GM21576 (cell line): ENCODE measurements around the gene WDR88.
"Not testable (repeated sequence)": the region's sequence is repeated elsewhere in the genome, so short reads cannot be mapped to it uniquely, and the experiment has no call there.

Experiments used
- ATAC-seq: cut with Tn5 transposase; IDR thresholded peaks from one replicate; pipeline ENCODE4 v1.9.1; 2021; ENCODE audit warnings: mild to moderate bottlenecking, moderate library complexity; ENCODE audit not compliant: unreplicated experiment

Gene WDR88

DNA sequence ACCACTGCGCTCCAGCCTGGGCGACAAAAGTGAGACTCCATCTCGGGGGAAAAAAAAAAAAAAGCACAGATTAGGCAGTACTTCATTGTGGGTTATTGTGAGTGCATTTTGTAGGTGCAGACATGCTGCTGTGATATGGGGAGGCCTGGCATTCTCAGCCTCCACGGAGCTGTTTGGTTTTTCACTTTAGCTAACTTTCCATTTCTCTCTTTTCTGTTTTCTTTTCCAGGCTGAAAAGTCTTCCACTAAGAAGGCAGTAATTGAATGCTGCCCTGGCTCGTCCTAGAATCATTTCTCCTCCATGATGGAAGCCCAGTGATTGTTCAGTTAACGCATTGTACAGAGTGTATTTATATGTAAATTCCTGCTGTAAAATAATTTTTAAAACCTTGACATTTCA lies 2.0 kb upstream of the WDR88 start:
- ATAC-seq = no peak

- ATAC-seq = no peak
Observed at GRCh38 chr19:33130433-33130832, 1.5 kb upstream of the WDR88 start.

- ATAC-seq = no peak
Observed at GRCh38 chr19:33132425-33132824, 511 bp downstream of the WDR88 start.

- ATAC-seq = no peak
Observed at GRCh38 chr19:33133438-33134031, 1.6 kb downstream of the WDR88 start.

GRCh38 chr19:33134571-33135041 lies 2.7 kb downstream of the WDR88 start:
- ATAC-seq = no peak

DNA sequence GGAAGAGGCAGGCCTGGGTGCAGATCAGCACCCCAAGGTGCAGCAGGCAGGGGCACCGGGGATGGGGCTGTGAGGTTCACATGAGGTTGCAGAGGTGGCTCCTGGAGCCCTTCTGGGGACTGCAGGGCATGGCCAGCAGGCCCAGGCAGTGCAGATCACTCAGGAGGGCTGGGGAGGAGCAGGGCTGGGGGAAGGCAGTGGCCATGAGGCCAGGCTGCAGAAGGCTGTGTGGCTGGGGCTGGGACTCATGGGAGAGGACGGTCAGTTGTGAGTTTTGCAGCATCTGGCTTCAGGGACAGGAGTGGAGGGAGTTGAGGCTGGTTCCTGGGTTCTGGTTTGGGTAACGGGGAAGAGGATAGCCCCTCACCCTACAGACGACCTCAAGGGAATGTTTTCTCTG lies 7.3 kb downstream of the WDR88 start:
- no peak for ATAC-seq

- ATAC-seq = peak; percentile 66
Observed at GRCh38 chr19:33143897-33144405, 12.0 kb downstream of the WDR88 start.

GRCh38 chr19:33146209-33146608 lies 14.3 kb downstream of the WDR88 start:
- no peak for ATAC-seq

- no peak for ATAC-seq
Observed at GRCh38 chr19:33147538-33147937, 15.6 kb downstream of the WDR88 start.

DNA sequence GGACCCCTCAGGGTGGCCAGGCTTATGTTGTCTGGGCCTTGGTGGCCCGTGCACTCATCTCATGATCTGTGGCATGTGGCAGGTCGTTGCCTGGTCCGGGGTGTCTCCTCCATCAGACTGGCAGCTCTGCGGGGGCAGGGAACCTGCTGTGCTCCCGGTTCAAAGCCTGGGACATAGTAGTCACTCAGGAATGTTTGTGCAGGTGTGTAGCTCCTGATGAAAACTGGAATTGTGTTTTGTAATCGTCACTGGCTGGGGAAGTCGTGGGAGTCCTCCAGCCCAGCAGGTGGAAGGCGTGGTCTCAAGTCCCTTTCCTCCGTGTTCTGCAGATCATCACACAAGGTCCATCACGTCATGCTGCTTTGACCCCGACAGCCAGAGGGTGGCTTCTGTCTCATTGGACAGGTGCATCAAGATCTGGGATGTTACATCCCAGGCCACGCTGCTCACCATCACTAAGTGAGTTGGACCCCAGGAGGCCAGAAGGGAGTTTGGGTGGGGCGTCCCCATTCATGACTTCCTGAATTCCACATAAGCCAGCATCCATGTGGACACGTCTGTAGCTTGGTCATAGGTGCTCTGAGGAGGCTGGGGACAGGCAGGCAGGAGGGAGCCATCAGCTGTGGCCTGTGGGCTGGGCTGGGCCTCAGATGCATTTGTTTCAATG lies 19.1 kb downstream of the WDR88 start:
- ATAC-seq = no peak

DNA sequence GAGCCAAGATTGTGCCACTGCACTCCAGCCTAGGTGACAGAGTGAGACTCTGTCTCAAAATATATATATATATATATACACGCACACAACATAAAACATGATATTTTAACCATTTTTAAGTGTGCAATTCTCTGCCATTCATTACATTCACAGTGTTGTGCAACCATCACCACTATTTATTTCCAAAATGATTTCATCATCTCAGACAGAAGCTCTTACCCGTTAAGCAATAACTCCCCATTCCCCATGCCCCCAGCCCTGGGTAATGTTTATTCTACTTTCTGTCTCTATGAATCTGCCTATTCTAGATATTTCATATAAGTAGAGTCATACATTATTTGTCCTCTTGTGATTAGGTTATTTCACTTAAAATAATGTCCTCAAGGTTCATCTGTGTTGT lies 20.3 kb downstream of the WDR88 start:
- no peak for ATAC-seq

GRCh38 chr19:33152625-33153024 lies 20.7 kb downstream of the WDR88 start:
- not testable (repeated sequence) for ATAC-seq

GRCh38 chr19:33154313-33154712 lies 22.4 kb downstream of the WDR88 start:
- not testable (repeated sequence) for ATAC-seq

- ATAC-seq = no peak
Observed at GRCh38 chr19:33156334-33156733, 24.4 kb downstream of the WDR88 start.

DNA sequence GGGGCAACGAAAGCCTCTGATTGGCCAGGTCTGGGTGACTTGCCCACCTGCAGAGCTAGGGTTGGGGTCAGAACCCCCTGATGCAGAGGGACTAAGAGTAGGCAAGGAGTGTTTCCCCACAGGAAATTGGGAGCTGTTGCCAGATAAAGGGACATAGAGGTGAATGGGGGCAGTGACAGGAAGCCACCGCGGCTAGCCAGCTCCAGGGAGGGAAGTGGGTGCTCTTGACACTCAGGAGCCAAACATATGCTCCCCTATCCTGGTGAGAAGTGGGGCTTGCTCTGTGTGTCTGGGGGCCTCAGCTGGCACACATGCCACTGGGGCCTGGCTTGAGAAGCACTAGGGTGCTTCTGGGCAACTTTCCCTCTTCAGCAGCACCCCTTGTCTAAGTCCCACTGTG lies 26.0 kb downstream of the WDR88 start:
- ATAC-seq = no peak

DNA sequence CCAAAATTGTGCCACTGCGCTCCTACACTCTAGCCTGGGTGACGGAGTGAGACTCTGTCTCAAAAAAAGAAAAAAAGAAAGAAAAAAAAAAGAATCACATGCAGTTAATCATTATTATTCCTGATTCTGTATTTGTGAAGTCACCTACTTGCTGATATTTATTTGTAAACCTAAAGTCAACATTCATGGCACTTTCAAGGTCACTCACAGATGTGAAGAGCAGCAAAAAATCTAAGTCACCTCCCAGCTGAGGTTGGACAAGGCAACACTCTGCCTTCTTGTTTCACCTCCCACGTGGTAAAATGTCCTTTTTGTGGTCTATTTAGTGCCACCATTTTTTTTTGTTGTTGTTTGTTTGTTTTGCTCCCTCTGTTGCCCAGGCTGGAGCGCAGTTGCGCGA lies 26.5 kb downstream of the WDR88 start:
- no peak for ATAC-seq

GRCh38 chr19:33159149-33159548 lies 27.2 kb downstream of the WDR88 start:
- no peak for ATAC-seq

GRCh38 chr19:33159893-33160292 lies 28.0 kb downstream of the WDR88 start:
- ATAC-seq = no peak

DNA sequence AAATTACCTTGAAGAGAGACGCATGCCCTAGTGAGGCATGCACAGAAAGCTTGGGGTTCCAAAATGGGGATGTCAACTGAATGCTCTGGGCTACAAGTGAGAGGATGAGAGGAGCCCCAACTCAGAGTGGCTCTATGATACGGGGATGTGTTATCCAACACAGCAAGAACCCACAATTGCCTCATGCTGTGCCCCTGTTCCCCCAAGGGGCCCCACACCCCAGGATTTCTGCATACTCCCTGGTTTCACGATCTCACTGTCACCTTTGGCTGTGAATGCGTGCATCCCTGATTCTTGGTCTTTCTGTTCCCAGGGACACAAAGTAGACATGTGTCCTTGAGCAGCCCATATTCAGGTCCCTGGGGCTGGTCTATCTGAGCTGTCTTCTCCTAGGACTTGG lies 29.3 kb downstream of the WDR88 start:
- no peak for ATAC-seq

GRCh38 chr19:33163481-33163880 lies 31.6 kb downstream of the WDR88 start:
- no peak for ATAC-seq

- ATAC-seq = not testable (repeated sequence)
Observed at GRCh38 chr19:33166037-33166436, 34.1 kb downstream of the WDR88 start.

DNA sequence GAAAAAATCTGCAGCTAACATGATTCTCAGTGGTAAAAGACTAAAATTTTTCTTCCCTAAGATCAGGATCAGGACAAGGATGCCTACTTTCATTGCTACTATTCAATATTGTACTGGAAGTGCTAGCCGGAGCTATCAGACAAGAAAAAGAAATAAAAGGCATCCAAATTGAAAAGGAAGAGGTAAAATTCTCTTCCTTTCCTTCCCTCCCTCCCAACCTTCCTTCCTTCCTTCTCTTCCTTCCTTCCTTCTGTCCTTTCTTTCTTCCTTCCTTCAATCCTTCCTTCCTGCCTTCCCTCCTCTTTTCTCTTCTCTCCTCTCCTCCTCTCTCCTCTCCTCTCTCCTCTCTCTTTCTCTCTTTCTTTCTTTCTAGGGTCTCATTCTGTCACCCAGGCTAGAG lies 35.5 kb downstream of the WDR88 start:
- no peak for ATAC-seq

- no peak for ATAC-seq
Observed at GRCh38 chr19:33168528-33168927, 36.6 kb downstream of the WDR88 start.
